Psoas muscle (tissue), 8 donors: Measurements from ENCODE around the gene ZNF12. TPM values are rescaled to one million over a fixed set of nuclear protein-coding genes. Genes with fewer than 3 reads are reported as not detected.
"Not testable (repeated sequence)": the region's sequence is repeated elsewhere in the genome, so short reads cannot be mapped to it uniquely, and the experiment has no call there.

Experiments used
- ATAC-seq, 4 donors: fragments of 200-7000 bp; cut with Tn5 transposase; one replicate each; pipeline ENCODE4 v1.9.1; 2020; ENCODE audit warnings: moderate library complexity in 3 of 4, mild to moderate bottlenecking in 2 of 4
- DNase-seq, 2 donors: peaks; one replicate each; pipeline ENCODE4 v3.0.0-alpha.2; 2020
- H3K27ac ChIP-seq: fragments of 200-600 bp; one replicate; pipeline ENCODE4 v1.8.0; 2022
- H3K27me3 ChIP-seq, 3 donors: fragments of 200-600 bp in 1 of 3; one replicate each; pipeline versions ENCODE4 v1.6.1 to v1.8.0; 2013 to 2022; ENCODE audit warnings: low read length in 2 of 3, mild to moderate bottlenecking in 2 of 3, moderate library complexity in 1 of 3; ENCODE audit not compliant: insufficient read depth in 3 of 3
- H3K36me3 ChIP-seq, 2 donors: fragments of 200-600 bp in 1 of 2; one replicate each; pipeline versions ENCODE4 v1.6.1 to v1.8.0; 2013 to 2022; ENCODE audit warnings: low read depth in 1 of 2, mild to moderate bottlenecking in 1 of 2, moderate library complexity in 1 of 2; ENCODE audit not compliant: insufficient read depth in 1 of 2
- H3K4me1 ChIP-seq: fragments of 200-600 bp; one replicate; pipeline ENCODE4 v1.8.0; 2022
- H3K4me3 ChIP-seq: fragments of 200-600 bp; one replicate; pipeline ENCODE4 v1.8.0; 2022; ENCODE audit warnings: mild to moderate bottlenecking
- H3K9me3 ChIP-seq: fragments of 200-600 bp; one replicate; pipeline ENCODE4 v1.8.0; 2022
- CTCF ChIP-seq: fragments of 200-600 bp; IDR thresholded peaks from one replicate; pipeline ENCODE4 v1.8.0; 2022; ENCODE audit warnings: antibody characterized with exemption
- WGBS, 3 donors: extraction: QIAGEN DNeasy Blood & Tissue Kit; methylation state at CpG; one replicate each; pipeline versions ENCODE4 v1.1.6 to v1.1.7; 2013; 5-methylcytosine and 5-hydroxymethylcytosine counted together
- intact Hi-C, 2 donors: fragments of 100-400 bp; cut with DNase I; formaldehyde crosslinking; loops; one replicate each; pipeline versions ENCODE4 v1.11.0 to v1.14.2; 2022
- polyA plus RNA-seq, 3 donors: library from polyadenylated mRNA; stranded (reverse); fragments of 200-250 nt; gene quantifications; one replicate each; pipeline ENCODE4 v1.2.3, GENCODE V29; 2013
- total RNA-seq, 4 donors: library from RNA; stranded (reverse); fragmentation: NEBNext Ultra II Directional in 2 of 4; extraction: Animal tissue kit (Norgen Biotek cat#: 25700) in 2 of 4; gene quantifications; one replicate each; pipeline versions ENCODE4 v1.2.1 to v1.2.4, GENCODE V29; 2021 to 2023
- donor health status: healthy with polysubstance abuse.
- donor health status: DM: no; HTN: no; CAD: no; lungs with moderate emphysema.
- donor health status: Bipolar disorder and iron deficiency.
- donor health status: healthy.
- donor health status: DM: yes; HTN: yes; CAD: no.
- donor health status: DM: no; HTN: no; CAD: no.
- donor health status: DM: no; HTN: no; CAD: no.
- donor health status: DM: yes; HTN: yes; CAD: no.

The ZNF12 gene
- total and polyA plus RNA-seq, 7 donors, result 5.1 to 13.6 (median 9.4) TPM

GRCh38 chr7:6691609-6692106, 15.1 kb downstream of the ZNF12 start:
- Histone ChIP-seq H3K9me3 (peaks cover 98% of the 10 kb centered on the region), H3K4me1 (no peaks in the 10 kb centered on the region), H3K27me3 (no peaks in the 10 kb centered on the region), H3K27ac (no peak overlapping the region), H3K36me3 (peaks cover 70 to 100% of the 10 kb centered on the region in 2 donors), H3K4me3 (no peak overlapping the region)
- intact Hi-C loops, result no loop called here
- DNase-seq (no peak), ATAC-seq (no peak)
- TF ChIP-seq CTCF, result no peak
- WGBS, 3 donors, result 97 to 99% (median 99%) methylated on average over 5 of the region's 5 CpGs

GRCh38 chr7:6691103-6691502, 15.6 kb downstream of the ZNF12 start:
- Histone ChIP-seq H3K27ac (no peak overlapping the region), H3K9me3 (peaks cover 99% of the 10 kb centered on the region), H3K4me1 (no peaks in the 10 kb centered on the region), H3K27me3 (no peaks in the 10 kb centered on the region), H3K36me3 (peaks cover 65 to 98% of the 10 kb centered on the region in 2 donors), H3K4me3 (no peak overlapping the region)
- ATAC-seq (no peak), DNase-seq (no peak)
- intact Hi-C loops, result no loop called here
- WGBS, 3 donors, result 97 to 98% (median 97%) methylated on average over 4 of the region's 4 CpGs
- no peak for TF ChIP-seq CTCF

- no peak for TF ChIP-seq CTCF
- ATAC-seq, result no peak
Observed at GRCh38 chr7:6680146-6680545, 26.6 kb downstream of the ZNF12 start.

GRCh38 chr7:6675807-6676405, 30.8 kb downstream of the ZNF12 start:
- WGBS, 3 donors, result 88 to 92% (median 90%) methylated on average over 1 of the region's 1 CpG
- no peaks in the 10 kb centered on the region for H3K27me3 ChIP-seq
- DNase-seq (no peak), ATAC-seq (no peak)
- peaks cover 86% of the 10 kb centered on the region for H3K9me3 ChIP-seq
- H3K36me3 ChIP-seq, result no peaks in the 10 kb centered on the region
- no peak for TF ChIP-seq CTCF
- H3K4me3 ChIP-seq, result no peak overlapping the region
- no peak overlapping the region for H3K27ac ChIP-seq
- H3K4me1 ChIP-seq, result no peaks in the 10 kb centered on the region
- intact Hi-C loops, result no loop called here

More at GRCh38 chr7:6680146-6680545, 26.6 kb downstream of the ZNF12 start:
- no peaks in the 10 kb centered on the region for H3K4me1 ChIP-seq
- WGBS, 3 donors, result 95 to 97% (median 97%) methylated on average over 1 of the region's 1 CpG
- no peak for DNase-seq
- peaks cover 98% of the 10 kb centered on the region for H3K9me3 ChIP-seq
- intact Hi-C loops, result no loop called here
- H3K27ac ChIP-seq, result no peak overlapping the region
- no peaks in the 10 kb centered on the region for H3K36me3 ChIP-seq
- no peaks in the 10 kb centered on the region for H3K27me3 ChIP-seq
- H3K4me3 ChIP-seq, result no peak overlapping the region

- intact Hi-C loops, result not testable (repeated sequence)
- 91% methylated on average over 21 of the region's 34 CpGs; no CpG with 5 or more reads in 2 of the 3 donors for WGBS, 3 donors
Observed at GRCh38 chr7:6670851-6671250, 35.9 kb downstream of the ZNF12 start.

More at GRCh38 chr7:6670851-6671250, 35.9 kb downstream of the ZNF12 start:
- not testable (repeated sequence) for H3K27me3 ChIP-seq, H3K4me3 ChIP-seq, H3K4me1 ChIP-seq, ATAC-seq, DNase-seq, H3K27ac ChIP-seq, H3K36me3 ChIP-seq
- H3K9me3 ChIP-seq, result peaks cover 54% of the 10 kb centered on the region
